Fibroblast of lung (primary cell): Measurements from ENCODE around the gene ATRN.

Source experiments
- CTCF ChIP-seq, 2 donors: IDR thresholded peaks in 1 of 2; conservative IDR thresholded peaks in 1 of 2; 1 replicate in 1 of 2; 2 replicates in 1 of 2; pipeline ENCODE4 v1.5.1; 2011 to 2012; ENCODE audit warnings: low read length in 2 of 2, control low read depth in 1 of 2, inconsistent platforms in 1 of 2, low read depth in 1 of 2, mild to moderate bottlenecking in 1 of 2
- EZH2 ChIP-seq: IDR thresholded peaks from 2 replicates; pipeline ENCODE4 v1.5.1; 2012; ENCODE audit warnings: low read length, control low read depth, mild to moderate bottlenecking; ENCODE audit errors: missing control alignments

- TF ChIP-seq CTCF (conservative IDR thresholded peaks at IDR 0.05 in 1 of 2, IDR thresholded peaks at IDR 0.05 in 1 of 2; ENCODE audit: low read depth in 1 of 2, low read length in 2 of 2) (no peak), EZH2 (no peak)
Observed at GRCh38 chr20:3632311-3633004, 161.6 kb downstream of the ATRN start.
